GM10248 (cell line): ENCODE results near the gene ZNF444.
"Not testable (repeated sequence)": the region's sequence is repeated elsewhere in the genome, so short reads cannot be mapped to it uniquely, and the experiment has no call there.

Experiments
- CTCF ChIA-PET: fragments of 300-600 bp; sonication (Branson Sonifier 250); formaldehyde crosslinking; extraction: SDS; loops from one replicate; lab custom pipeline; 2021; ENCODE audit warnings: antibody characterized with exemption; lab: Yijun Ruan, JAX
- POLR2A ChIA-PET: fragments of 350-650 bp; sonication (Branson Sonifier 250); formaldehyde crosslinking; extraction: SDS; loops from one replicate; lab custom pipeline; 2020; ENCODE audit warnings: antibody characterized with exemption; lab: Yijun Ruan, JAX
- DNase-seq: peaks from one replicate; pipeline ENCODE4 v3.0.0; 2012; ENCODE audit errors: extremely low spot score
- CTCF ChIP-seq: IDR thresholded peaks from 2 replicates; pipeline ENCODE4 v1.5.1; 2012; ENCODE audit warnings: mild to moderate bottlenecking, low read depth; ENCODE audit errors: extremely low read depth, missing control alignments, control extremely low read depth

ZNF444 gene

GRCh38 chr19:56163097-56163496, 22.0 kb downstream of the ZNF444 start:
- TF ChIP-seq CTCF: no peak
- CTCF ChIA-PET: interaction anchor here (1.7 kb wide), 2 partner anchors 9 to 82 kb away, joined by 3 to 5 read pairs; no protein-coding TSS in a partner anchor
- POLR2A ChIA-PET: no interaction called here
- no peak for DNase-seq

- DNase-seq: no peak
- CTCF ChIA-PET: interaction anchor here (0.7 to 0.9 kb wide), 2 partner anchors 8 to 86 kb away, joined by 3 read pairs; no protein-coding TSS in a partner anchor
- TF ChIP-seq CTCF: no peak
- POLR2A ChIA-PET: no interaction called here
These were observed 26.0 kb downstream of the ZNF444 start for GRCh38 chr19:56167064-56167578.

- no peak for DNase-seq
- POLR2A ChIA-PET: no interaction called here
- CTCF ChIA-PET: interaction anchor here (2.0 kb wide), 1 partner anchor 65 kb away, joined by 7 read pairs; no protein-coding TSS in a partner anchor
- no peak for TF ChIP-seq CTCF
These were observed 29.2 kb downstream of the ZNF444 start for GRCh38 chr19:56170261-56170660.

GRCh38 chr19:56174086-56174485, 33.0 kb downstream of the ZNF444 start:
- no peak for DNase-seq
- POLR2A ChIA-PET: no interaction called here
- CTCF ChIA-PET: interaction anchor here (1.3 to 2.2 kb wide), 4 partner anchors 13 to 95 kb away, joined by 3 to 8 read pairs (median 6); no protein-coding TSS in a partner anchor
- no peak for TF ChIP-seq CTCF

- no peak for DNase-seq
- no peak for TF ChIP-seq CTCF
- ChIA-PET POLR2A (no interaction called here), CTCF (interaction anchor here (1.3 to 2.2 kb wide), 4 partner anchors 14 to 95 kb away, joined by 3 to 8 read pairs (median 6); no protein-coding TSS in a partner anchor)
These were observed 33.5 kb downstream of the ZNF444 start for GRCh38 chr19:56174550-56174949.

GRCh38 chr19:56175861-56176307, 34.8 kb downstream of the ZNF444 start, which contains the start of gene GALP:
Gene GALP (plus strand): TSS chr19:56176008. CDS start chr19:56177109, 1,101 bp downstream.
- POLR2A ChIA-PET, DNase-seq: not testable (repeated sequence)
- CTCF ChIA-PET: interaction anchor here (0.7 to 2.2 kb wide), 4 partner anchors 9 to 109 kb away, joined by 3 to 7 read pairs (median 6); no protein-coding TSS in a partner anchor

GRCh38 chr19:56176310-56176709, 35.2 kb downstream of the ZNF444 start:
- DNase-seq, POLR2A ChIA-PET: not testable (repeated sequence)
- CTCF ChIA-PET: interaction anchor here (1.5 to 2.2 kb wide), 3 partner anchors 16 to 110 kb away, joined by 6 to 7 read pairs (median 7); no protein-coding TSS in a partner anchor
